Small intestine (tissue), 7 donors: Measurements from ENCODE around the gene MYL11. TPM values are rescaled to one million over a fixed set of nuclear protein-coding genes. Genes with fewer than 3 reads are reported as not detected.

Experiments
- DNase-seq, 2 donors: peaks; one replicate each; pipeline versions ENCODE4 v3.0.0 to v3.0.0-alpha.2; 2013
- FAIRE-seq: peaks from 2 replicates; lab custom pipeline; 2012; peaks lifted over from hg19 to GRCh38; lab: Jason Lieb, UNC
- H3K27ac ChIP-seq, 3 donors: one replicate each; pipeline ENCODE4 v1.5.1; 2013; ENCODE audit warnings: low read length in 2 of 3, mild to moderate bottlenecking in 2 of 3, control low read depth in 1 of 3, inconsistent platforms in 1 of 3, low read depth in 1 of 3, moderate library complexity in 1 of 3
- H3K27me3 ChIP-seq, 3 donors: one replicate each; pipeline ENCODE4 v1.6.1; 2013; ENCODE audit warnings: low read length in 3 of 3, inconsistent platforms in 1 of 3; ENCODE audit not compliant: control insufficient read depth in 3 of 3, insufficient read depth in 3 of 3
- H3K36me3 ChIP-seq, 3 donors: one replicate each; pipeline ENCODE4 v1.6.1; 2013; ENCODE audit warnings: low read length in 3 of 3, inconsistent platforms in 1 of 3, low read depth in 1 of 3, mild to moderate bottlenecking in 1 of 3, moderate library complexity in 1 of 3; ENCODE audit not compliant: control insufficient read depth in 3 of 3, insufficient read depth in 2 of 3
- H3K4me1 ChIP-seq, 3 donors: one replicate each; pipeline ENCODE4 v1.6.1; 2013; ENCODE audit warnings: low read length in 2 of 3, inconsistent platforms in 1 of 3, low read depth in 1 of 3, mild to moderate bottlenecking in 1 of 3, moderate library complexity in 1 of 3; ENCODE audit not compliant: control insufficient read depth in 3 of 3, insufficient read depth in 2 of 3
- H3K4me3 ChIP-seq, 3 donors: one replicate each; pipeline ENCODE4 v1.5.1; 2013; ENCODE audit warnings: low read length in 3 of 3, control low read depth in 1 of 3, inconsistent platforms in 1 of 3, low read depth in 1 of 3, mild to moderate bottlenecking in 1 of 3, moderate library complexity in 1 of 3
- H3K9me3 ChIP-seq, 2 donors: one replicate each; pipeline ENCODE4 v1.6.1; 2013; ENCODE audit warnings: low read depth in 1 of 2, low read length in 1 of 2; ENCODE audit not compliant: control insufficient read depth in 2 of 2, insufficient read depth in 1 of 2
- WGBS, 3 donors: extraction: QIAGEN DNeasy Blood & Tissue Kit; methylation state at CpG; one replicate each; pipeline ENCODE4 v1.1.7; 2013; 5-methylcytosine and 5-hydroxymethylcytosine counted together
- polyA plus RNA-seq, 4 donors: library from polyadenylated mRNA; stranded (reverse) in 3 of 4; unstranded in 1 of 4; fragments of 200-250 nt in 3 of 4; fragments of 120-200 nt in 1 of 4; gene quantifications; one replicate each; pipeline versions ENCODE4 v1.2.1 to v1.2.3, GENCODE V29; 2013
- donor health status: healthy with polysubstance abuse.
- donor health status: control.
- donor health status: control.
- donor health status: Bipolar disorder and iron deficiency.
- donor health status: healthy.

Gene MYL11
- polyA plus RNA-seq, 4 donors = 0.82 to 26.3 (median 1.9) TPM; not detected in 1

DNA sequence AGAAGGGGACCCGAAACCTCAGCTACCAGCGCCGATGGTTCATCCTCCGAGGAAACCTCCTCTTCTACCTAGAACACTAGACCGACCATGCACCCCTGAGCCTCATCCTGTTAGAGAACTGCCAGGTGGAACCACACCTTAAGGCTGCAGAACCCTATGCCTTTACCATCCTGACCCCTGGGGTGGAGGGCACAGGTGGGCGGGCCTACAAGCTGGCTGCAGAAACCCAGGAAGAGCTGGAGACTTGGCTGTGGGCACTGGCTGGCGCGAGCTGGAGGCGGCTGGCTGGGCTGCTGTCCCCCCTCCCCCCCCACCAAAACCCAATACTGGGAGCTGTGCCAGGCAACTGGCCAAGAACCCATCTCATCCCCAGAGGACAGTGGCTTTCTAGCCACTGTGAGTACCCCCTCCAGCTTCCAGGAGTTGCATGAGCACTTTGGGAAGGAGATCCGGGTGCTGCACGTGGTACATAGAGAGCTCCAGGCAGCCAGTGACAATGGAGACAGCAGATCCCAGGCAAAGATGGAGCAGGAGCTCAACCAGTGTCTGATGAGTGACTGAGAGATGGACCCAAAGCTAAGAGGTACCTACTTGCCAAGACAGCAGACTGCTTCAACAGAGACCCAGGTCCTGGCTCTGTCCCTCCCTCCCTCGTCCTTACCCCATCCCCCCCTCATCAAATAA lies 18.1 kb upstream of the MYL11 start:
- Histone ChIP-seq H3K4me1 (peaks cover 2 to 24% (median 6%) of the 10 kb centered on the region in 3 donors), H3K4me3 (peak overlapping the region in 2 of 3 donors; percentile 81 to 96), H3K27me3 (no peaks in the 10 kb centered on the region), H3K27ac (peak overlapping the region; percentile 92 to 95 (median 95)), H3K36me3 (peaks cover 5 to 81% (median 8%) of the 10 kb centered on the region in 3 donors), H3K9me3 (no peaks in the 10 kb centered on the region)
- FAIRE-seq (no peak), DNase-seq (peak in 1 of 2 donors; percentile 27)
- WGBS, 3 donors = 53 to 67% (median 61%) methylated on average over 12 of the region's 12 CpGs

DNA sequence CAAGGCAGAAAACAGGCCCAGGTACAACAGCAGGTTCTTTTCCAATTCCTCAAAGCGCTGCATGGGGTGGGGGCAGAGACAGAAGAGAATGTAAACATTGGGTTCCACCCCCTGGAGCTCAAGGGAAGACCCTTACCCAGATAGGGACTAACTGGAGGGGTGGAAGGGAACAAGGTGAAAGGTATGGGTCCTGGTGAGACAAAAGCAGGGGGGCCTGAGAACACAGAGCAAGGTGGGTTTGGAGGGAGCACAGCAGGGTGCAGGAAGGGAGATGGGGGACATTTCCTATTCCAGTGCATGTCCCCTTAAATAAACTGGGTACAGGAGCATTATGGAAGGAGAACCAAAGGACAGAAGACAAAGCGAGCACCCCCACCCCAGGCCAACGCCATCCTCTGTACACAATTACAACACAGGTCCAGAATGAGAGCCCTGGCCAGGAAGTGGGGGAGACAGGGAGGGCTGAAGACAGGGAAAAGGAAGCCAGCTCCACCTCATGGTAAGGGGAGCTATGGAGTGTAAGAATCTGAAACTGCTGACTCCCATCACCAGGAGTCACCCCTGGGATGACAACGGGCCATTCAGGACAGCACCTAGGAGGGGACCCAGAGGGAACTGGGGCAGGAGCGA lies 17.4 kb upstream of the MYL11 start:
- H3K4me1 ChIP-seq = peaks cover 2 to 24% (median 6%) of the 10 kb centered on the region in 3 donors
- H3K27ac ChIP-seq = no peak overlapping the region
- peaks cover 5 to 78% (median 8%) of the 10 kb centered on the region in 3 donors for H3K36me3 ChIP-seq
- no peak for DNase-seq
- H3K27me3 ChIP-seq = no peaks in the 10 kb centered on the region
- WGBS, 3 donors = 76 to 80% (median 79%) methylated on average over 5 of the region's 5 CpGs
- H3K9me3 ChIP-seq = no peaks in the 10 kb centered on the region
- no peak overlapping the region for H3K4me3 ChIP-seq
- FAIRE-seq = no peak

DNA sequence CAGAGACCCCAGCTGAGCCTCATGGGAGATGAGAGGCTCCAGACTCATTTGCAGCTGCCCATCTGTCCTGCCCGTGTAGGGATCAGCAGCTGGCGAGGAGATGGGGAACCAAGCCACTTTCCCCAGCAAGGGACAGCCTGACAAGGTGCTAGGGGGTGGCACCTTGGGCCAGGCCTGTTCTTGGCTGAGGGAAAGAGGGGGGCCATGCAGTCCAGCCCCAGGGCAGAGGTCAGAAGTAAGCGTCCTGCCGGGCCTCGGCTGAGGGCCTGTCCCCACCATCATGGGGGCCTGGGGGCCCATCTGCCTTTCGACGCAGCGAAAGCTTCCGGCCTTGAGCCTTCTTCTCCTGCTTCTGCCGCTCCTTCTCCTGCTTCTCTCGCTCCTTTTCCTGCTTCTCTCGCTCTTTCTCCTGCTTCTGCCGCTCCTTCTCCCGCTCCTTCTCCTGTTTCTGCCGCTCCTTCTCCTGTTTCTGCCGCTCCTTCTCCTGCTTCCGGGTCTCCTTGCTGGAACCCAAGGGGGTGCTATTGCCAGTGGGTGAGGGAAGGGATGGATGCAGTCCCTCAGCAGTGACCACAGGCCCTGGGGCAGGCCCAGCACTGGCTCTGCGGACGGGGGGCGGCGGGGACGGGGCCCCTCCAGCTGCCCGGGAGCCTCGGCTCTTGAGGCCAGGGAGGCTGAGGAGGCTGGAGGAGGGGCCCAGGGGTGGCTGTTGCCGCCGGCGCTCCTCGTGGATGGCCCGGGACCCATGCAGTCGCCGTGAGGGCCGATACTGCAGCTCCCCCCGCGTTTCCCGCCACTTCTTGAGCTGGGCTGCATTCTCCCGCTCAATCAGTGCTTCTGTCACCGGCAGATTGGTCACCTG lies 16.7 kb upstream of the MYL11 start:
- FAIRE-seq = no peak
- WGBS, 3 donors = 82 to 88% (median 83%) methylated on average over 34 to 37 of the region's 37 CpGs
- H3K9me3 ChIP-seq = no peaks in the 10 kb centered on the region
- peaks cover 4 to 74% (median 8%) of the 10 kb centered on the region in 3 donors for H3K36me3 ChIP-seq
- no peaks in the 10 kb centered on the region for H3K27me3 ChIP-seq
- H3K4me3 ChIP-seq = no peak overlapping the region
- peaks cover 2 to 24% (median 6%) of the 10 kb centered on the region in 3 donors for H3K4me1 ChIP-seq
- no peak overlapping the region for H3K27ac ChIP-seq
- DNase-seq = no peak

DNA sequence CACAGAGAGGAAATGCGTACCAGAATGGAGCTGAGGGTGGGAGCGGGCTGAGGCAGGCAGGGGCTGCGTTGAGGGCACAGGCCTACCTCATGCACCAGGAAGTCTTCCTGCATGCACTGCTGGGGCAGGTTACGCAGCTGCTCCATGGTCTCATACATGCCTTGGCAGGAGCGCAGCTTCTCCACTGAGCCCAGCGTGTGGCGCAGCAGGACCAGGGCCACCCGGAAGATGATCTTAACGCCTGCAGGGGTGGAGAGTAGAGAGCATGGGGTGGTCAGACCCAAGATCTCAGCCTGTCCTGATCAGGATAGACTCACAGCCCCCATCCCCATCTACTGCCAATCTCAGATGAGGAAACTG lies 16.0 kb upstream of the MYL11 start:
- Histone ChIP-seq H3K4me1 (peaks cover 2 to 22% (median 6%) of the 10 kb centered on the region in 3 donors), H3K9me3 (no peaks in the 10 kb centered on the region), H3K27me3 (no peaks in the 10 kb centered on the region), H3K27ac (no peak overlapping the region), H3K36me3 (peaks cover under 1 to 73% (median 8%) of the 10 kb centered on the region in 3 donors), H3K4me3 (no peak overlapping the region)
- DNase-seq (no peak), FAIRE-seq (no peak)
- 91 to 96% (median 94%) methylated on average over 9 of the region's 9 CpGs for WGBS, 3 donors

DNA sequence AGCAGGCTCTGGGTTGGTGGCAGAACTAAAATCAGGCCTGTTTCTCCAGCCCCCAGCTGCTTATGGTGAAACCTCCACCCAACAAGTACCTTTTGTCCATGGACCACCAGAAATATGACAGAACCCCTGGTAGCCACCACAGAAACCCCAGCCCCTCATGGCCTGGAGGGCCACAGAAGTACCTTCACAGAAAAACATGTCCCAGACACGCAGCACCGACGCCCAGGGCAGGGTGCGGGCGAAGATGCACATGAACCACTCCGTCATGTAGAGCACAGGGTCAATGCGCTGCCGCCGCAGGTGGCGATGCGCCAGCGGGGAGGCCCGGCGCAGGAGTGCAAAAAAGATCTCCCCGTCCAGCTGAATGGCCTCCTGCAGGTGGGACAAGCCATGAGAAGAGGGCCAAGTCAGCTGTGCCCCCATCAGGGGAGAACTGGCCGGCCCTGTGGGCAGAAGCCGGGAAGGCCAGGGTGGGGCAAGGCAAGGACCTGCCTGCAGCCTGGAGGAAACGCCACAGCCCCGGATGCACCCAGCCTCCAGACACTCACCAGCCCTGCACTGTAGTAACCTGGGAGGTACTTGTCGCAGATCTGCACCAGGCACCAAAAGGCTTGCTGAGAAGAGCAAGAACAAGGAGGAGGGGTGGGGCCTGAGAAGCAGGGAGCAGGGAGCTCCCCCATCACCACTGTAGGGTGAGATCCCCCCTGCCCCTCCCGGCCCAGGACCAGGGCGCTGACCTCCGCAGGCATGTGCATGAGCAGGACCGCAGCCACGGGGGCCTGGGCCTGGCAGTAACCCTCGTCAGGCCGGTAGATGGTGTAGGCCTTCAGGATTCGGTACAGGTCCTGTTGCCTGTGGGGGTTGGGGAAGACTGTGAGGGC lies 15.4 kb upstream of the MYL11 start:
- peaks cover 3 to 74% (median 8%) of the 10 kb centered on the region in 3 donors for H3K36me3 ChIP-seq
- peaks cover 1 to 15% (median 2%) of the 10 kb centered on the region in 3 donors for H3K4me1 ChIP-seq
- WGBS, 3 donors = 80 to 90% (median 89%) methylated on average over 23 to 28 of the region's 28 CpGs
- no peak overlapping the region for H3K4me3 ChIP-seq
- FAIRE-seq = no peak
- H3K27me3 ChIP-seq = no peaks in the 10 kb centered on the region
- H3K27ac ChIP-seq = no peak overlapping the region
- no peaks in the 10 kb centered on the region for H3K9me3 ChIP-seq
- no peak for DNase-seq

DNA sequence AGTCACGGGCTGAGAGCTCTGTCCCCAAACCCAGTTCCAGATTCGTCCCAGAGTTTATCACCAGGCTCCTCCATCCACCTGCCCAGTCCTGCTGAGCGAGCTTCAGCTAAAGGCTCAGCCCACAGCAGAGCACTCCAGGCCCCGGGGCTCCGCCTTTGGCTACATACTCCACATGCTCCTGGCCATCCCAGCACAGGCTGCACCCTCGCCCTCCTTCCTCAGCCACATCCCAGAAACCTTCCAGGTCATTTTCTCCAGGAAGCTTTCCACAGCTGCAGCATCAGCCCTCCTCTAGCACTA lies 14.8 kb upstream of the MYL11 start:
- FAIRE-seq (no peak), DNase-seq (no peak)
- H3K9me3 ChIP-seq = no peaks in the 10 kb centered on the region
- H3K4me3 ChIP-seq = no peak overlapping the region
- no peak overlapping the region for H3K27ac ChIP-seq
- no peaks in the 10 kb centered on the region for H3K27me3 ChIP-seq
- 77 to 86% (median 81%) methylated on average over 6 of the region's 6 CpGs for WGBS, 3 donors
- peaks cover 0 to 15% (median 2%) of the 10 kb centered on the region in 3 donors for H3K4me1 ChIP-seq
- H3K36me3 ChIP-seq = peaks cover 3 to 78% (median 9%) of the 10 kb centered on the region in 3 donors

DNA sequence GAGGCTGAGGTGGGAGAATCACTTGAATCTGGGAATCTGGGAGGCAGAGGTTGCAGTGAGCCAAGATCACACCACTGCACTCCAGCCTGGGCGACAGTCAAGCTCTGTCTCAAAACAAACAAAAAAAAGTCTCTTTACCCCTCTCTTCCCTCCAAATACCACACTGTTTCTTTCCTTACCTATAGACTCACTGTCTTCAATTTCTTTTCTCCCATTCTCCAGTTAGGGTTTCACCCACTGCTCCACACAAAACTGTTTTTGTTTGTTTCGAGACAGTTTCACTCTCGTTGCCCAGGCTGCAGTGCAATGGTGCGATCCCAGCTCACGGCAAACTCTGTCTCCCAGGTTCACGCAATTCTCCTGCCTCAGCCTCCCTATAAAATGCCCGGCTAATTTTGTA lies 13.4 kb upstream of the MYL11 start:
- H3K9me3 ChIP-seq = no peaks in the 10 kb centered on the region
- FAIRE-seq (no peak), DNase-seq (no peak)
- H3K27me3 ChIP-seq = no peaks in the 10 kb centered on the region
- H3K27ac ChIP-seq = no peak overlapping the region
- peaks cover 0 to 7% (median 2%) of the 10 kb centered on the region in 3 donors for H3K4me1 ChIP-seq
- H3K4me3 ChIP-seq = no peak overlapping the region
- H3K36me3 ChIP-seq = peaks cover 5 to 88% (median 13%) of the 10 kb centered on the region in 3 donors
- WGBS, 3 donors = 91 to 95% (median 93%) methylated on average over 7 of the region's 7 CpGs
